HFFc6 (cell line): ENCODE results near the gene HK3. TPM values are rescaled to one million over a fixed set of nuclear protein-coding genes. Genes with fewer than 3 reads are reported as not detected.

ENCODE experiments used
- DNase-seq: peaks from one replicate; pipeline ENCODE4 v3.0.0-alpha.2; 2018
- H3K27ac Mint-ChIP-seq: 2 replicates; pipeline ENCODE4 v1.8.0; 2020; ENCODE audit warnings: mild to moderate bottlenecking, mixed read lengths
- H3K27me3 Mint-ChIP-seq: 2 replicates; pipeline ENCODE4 v1.8.0; 2021; ENCODE audit warnings: mild to moderate bottlenecking, moderate library complexity, mixed read lengths; ENCODE audit not compliant: insufficient read depth
- H3K36me3 Mint-ChIP-seq: 2 replicates; pipeline ENCODE4 v1.8.0; 2021; ENCODE audit warnings: low read depth, mixed read lengths
- H3K4me1 Mint-ChIP-seq: 2 replicates; pipeline ENCODE4 v1.8.0; 2020; ENCODE audit warnings: low read depth, mixed read lengths
- H3K4me3 Mint-ChIP-seq: 2 replicates; pipeline ENCODE4 v1.8.0; 2020; ENCODE audit warnings: mild to moderate bottlenecking, moderate library complexity, mixed read lengths
- H3K9me3 Mint-ChIP-seq: 2 replicates; pipeline ENCODE4 v1.8.0; 2020; ENCODE audit warnings: mild to moderate bottlenecking, mixed read lengths
- CTCF ChIP-seq: fragments of 200-600 bp; sonication (generic); IDR thresholded peaks from 2 replicates; pipeline ENCODE4 v1.5.0; 2021; ENCODE audit warnings: antibody characterized with exemption, mild to moderate bottlenecking
- total RNA-seq, 6 experiments: library from RNA; stranded (reverse); fragmentation: NEBNext Ultra II Directional; extraction: Animal tissue kit (Norgen Biotek cat#: 25700); gene quantifications; 2 replicates in 1 of 6; 3 replicates in 5 of 6; pipeline ENCODE4 v1.2.3, GENCODE V29; 2021

HK3 gene
- total RNA-seq, 6 experiments from 2014 or later: not detected

DNA sequence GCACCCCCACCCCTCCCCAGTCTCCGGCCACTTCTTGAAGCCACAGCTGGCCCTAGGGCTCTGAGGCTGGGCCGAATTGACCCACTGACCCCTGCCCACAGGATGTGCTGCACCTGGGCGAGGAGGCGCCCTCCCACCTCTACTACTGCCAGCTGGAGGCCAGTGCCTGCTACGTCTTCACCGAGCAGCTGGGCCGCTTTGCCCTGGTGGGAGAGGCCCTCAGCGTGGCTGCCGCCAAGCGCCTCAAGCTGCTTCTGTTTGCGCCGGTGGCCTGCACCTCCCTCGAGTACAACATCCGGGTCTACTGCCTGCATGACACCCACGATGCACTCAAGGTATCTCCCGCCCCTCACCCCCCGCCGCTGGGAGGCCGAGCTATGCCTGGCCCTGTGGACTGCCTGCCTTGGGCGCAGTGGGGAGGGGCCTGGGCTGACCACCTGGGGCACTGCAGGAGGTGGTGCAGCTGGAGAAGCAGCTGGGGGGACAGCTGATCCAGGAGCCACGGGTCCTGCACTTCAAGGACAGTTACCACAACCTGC lies 21.3 kb downstream of the HK3 start:
- Mint-ChIP-seq H3K4me1 (peaks cover 8% of the 10 kb centered on the region; the same call in 1 of the 2 replicates), H3K27me3 (peaks cover 55% of the 10 kb centered on the region), H3K36me3 (no peaks in the 10 kb centered on the region), H3K9me3 (no peaks in the 10 kb centered on the region), H3K4me3 (no peak overlapping the region), H3K27ac (no peak overlapping the region)
- TF ChIP-seq CTCF: no peak
- DNase-seq: no peak

GRCh38 chr5:176876506-176877431 lies 22.4 kb downstream of the HK3 start:
- Mint-ChIP-seq H3K27me3 (peaks cover 45% of the 10 kb centered on the region), H3K9me3 (no peaks in the 10 kb centered on the region), H3K27ac (no peak overlapping the region), H3K4me1 (no peaks in the 10 kb centered on the region), H3K36me3 (no peaks in the 10 kb centered on the region), H3K4me3 (no peak overlapping the region)
- no peak for DNase-seq
- no peak for TF ChIP-seq CTCF

GRCh38 chr5:176875783-176876505 lies 23.2 kb downstream of the HK3 start:
- no peaks in the 10 kb centered on the region for H3K9me3 Mint-ChIP-seq
- DNase-seq: no peak
- no peak overlapping the region for H3K27ac Mint-ChIP-seq
- H3K27me3 Mint-ChIP-seq: peaks cover 44% of the 10 kb centered on the region
- no peak for TF ChIP-seq CTCF
- H3K36me3 Mint-ChIP-seq: no peaks in the 10 kb centered on the region
- no peak overlapping the region for H3K4me3 Mint-ChIP-seq
- no peaks in the 10 kb centered on the region for H3K4me1 Mint-ChIP-seq

DNA sequence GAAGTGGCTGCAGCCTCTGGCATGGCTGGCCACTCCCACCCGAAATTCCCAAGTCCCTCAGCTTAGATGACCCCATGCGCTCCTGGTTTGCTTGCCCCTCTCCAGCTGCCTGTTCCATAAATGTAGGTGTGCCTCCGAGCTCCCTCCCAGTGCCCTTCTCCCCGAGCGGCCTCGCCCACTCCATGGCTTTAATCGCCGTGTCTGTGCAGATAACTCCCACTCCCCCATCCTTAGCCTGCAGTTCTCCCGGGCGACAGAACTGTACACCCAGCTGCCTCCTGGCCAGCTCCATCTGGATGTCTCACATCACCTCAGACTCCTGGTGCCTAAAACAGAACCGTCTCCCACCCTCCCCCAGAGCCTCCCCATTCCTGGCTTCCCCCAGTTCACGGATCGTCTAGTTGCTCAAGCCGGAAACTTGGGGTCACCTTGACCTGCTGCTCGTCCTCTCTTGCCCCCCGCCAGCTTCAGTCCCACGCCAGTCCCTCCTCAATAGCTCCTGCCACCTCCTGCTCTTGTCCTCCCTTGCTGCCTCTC lies 24.1 kb downstream of the HK3 start:
- Mint-ChIP-seq H3K27ac (no peak overlapping the region), H3K9me3 (no peaks in the 10 kb centered on the region), H3K27me3 (peaks cover 46% of the 10 kb centered on the region), H3K4me3 (no peak overlapping the region), H3K4me1 (no peaks in the 10 kb centered on the region), H3K36me3 (no peaks in the 10 kb centered on the region)
- no peak for DNase-seq
- no peak for TF ChIP-seq CTCF

- Mint-ChIP-seq H3K27ac (no peak overlapping the region), H3K27me3 (peaks cover 44% of the 10 kb centered on the region), H3K36me3 (no peaks in the 10 kb centered on the region), H3K4me3 (no peak overlapping the region), H3K9me3 (no peaks in the 10 kb centered on the region), H3K4me1 (no peaks in the 10 kb centered on the region)
- TF ChIP-seq CTCF: no peak
- DNase-seq: no peak
These were observed 24.9 kb downstream of the HK3 start for GRCh38 chr5:176874198-176874780.
